ENCODE measurements around the gene SEMA5A. TPM values are rescaled to one million over a fixed set of nuclear protein-coding genes. Genes with fewer than 3 reads are reported as not detected.

SEMA5A gene
- total RNA-seq, 2 experiments from 2014 or later, result 0.12 TPM

DNA sequence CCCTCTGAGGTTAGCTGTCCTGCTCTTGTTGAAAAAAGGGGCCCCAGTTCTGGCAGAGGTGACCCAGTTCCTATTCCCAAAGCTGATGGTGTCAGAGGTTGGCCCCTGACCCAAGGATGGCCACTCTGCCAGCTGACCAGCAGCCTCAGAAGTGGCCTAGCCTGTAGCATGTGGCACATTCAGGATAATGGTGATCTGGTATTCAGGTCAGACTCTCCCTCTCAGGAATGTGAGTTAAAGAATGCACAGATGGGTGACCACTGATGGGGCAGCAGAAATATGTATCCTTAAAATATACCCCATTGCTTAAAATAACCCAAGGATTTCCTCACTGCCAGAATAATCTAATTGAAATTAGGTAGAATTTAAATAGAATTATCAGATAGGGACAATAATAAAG lies 369.2 kb downstream of the SEMA5A start:
- H3K4me3 Mint-ChIP-seq, result no peak overlapping the region
- no peak overlapping the region for H3K27ac Mint-ChIP-seq
- H3K27me3 Mint-ChIP-seq, result no peaks in the 10 kb centered on the region
- POLR2A ChIA-PET, result no interaction called here
- H3K9me3 Mint-ChIP-seq, result peaks cover 4% of the 10 kb centered on the region
- CTCF ChIA-PET, result no interaction called here
- H3K4me1 Mint-ChIP-seq, result no peaks in the 10 kb centered on the region
- DNase-seq, result no peak
- H3K36me3 Mint-ChIP-seq (ENCODE audit: low read depth), result no peaks in the 10 kb centered on the region

DNA sequence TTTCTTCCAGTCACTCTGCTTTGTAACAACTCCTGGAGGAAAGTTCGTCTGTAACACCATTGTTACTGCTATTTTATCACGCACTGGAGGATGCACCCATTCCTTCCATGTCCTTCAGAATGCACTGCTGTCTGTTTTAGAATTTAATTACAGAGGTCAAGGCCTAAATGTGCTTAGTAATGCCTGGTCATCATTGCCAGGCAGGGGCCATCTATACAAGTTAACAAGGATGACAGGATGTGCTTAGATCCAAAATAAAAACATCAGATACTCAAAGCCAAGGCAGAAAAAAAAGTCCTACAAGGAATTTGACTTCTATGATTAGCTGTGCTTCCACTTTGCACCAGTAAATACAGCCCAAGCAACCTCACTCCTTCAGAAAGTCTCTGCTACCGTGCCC lies 371.4 kb downstream of the SEMA5A start:
- Mint-ChIP-seq H3K4me3 (no peak overlapping the region), H3K27ac (no peak overlapping the region), H3K4me1 (no peaks in the 10 kb centered on the region), H3K36me3 (ENCODE audit: low read depth) (no peaks in the 10 kb centered on the region), H3K9me3 (peaks cover 4% of the 10 kb centered on the region), H3K27me3 (no peaks in the 10 kb centered on the region)
- DNase-seq, result no peak
- CTCF ChIA-PET, result no interaction called here
- POLR2A ChIA-PET, result no interaction called here

DNA sequence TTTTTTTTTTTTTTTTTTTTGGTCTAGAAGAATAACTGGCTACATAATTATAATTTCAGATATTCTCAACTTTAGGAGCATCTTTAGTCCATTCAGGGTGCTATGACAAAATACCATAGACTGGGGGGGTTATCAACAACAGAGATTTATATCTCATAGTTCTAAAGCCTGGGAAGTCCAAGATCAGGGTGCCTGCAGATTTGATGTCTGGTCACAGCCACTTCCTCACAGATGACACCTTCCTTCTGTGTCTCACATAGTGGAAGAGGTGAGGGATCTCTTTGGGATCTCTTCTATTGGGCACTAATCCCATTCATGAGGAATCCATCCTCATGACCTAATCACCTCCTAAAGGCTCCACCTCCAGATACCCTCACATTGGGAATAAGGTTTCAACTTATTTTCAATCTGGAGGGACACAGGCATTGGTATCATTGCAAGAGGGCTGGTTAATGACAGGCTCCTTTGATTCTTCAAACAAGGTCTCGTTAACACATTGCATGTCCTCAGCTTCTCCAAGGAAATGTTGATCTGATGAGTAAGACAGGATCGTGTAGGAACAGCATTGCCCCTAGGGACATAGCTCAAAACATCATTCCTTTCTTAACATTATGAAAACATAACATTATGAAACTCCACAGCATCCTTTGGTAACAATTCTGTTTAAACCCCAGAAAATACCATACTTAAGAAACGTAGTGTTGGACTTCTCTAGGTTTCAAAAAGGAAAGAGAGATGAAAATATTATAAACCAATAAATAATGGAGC lies 372.4 kb downstream of the SEMA5A start:
- Mint-ChIP-seq H3K27me3 (no peaks in the 10 kb centered on the region), H3K9me3 (peaks cover 4% of the 10 kb centered on the region), H3K4me3 (no peak overlapping the region), H3K4me1 (no peaks in the 10 kb centered on the region), H3K27ac (no peak overlapping the region), H3K36me3 (ENCODE audit: low read depth) (no peaks in the 10 kb centered on the region)
- no peak for DNase-seq
- ChIA-PET CTCF (no interaction called here), POLR2A (no interaction called here)

DNA sequence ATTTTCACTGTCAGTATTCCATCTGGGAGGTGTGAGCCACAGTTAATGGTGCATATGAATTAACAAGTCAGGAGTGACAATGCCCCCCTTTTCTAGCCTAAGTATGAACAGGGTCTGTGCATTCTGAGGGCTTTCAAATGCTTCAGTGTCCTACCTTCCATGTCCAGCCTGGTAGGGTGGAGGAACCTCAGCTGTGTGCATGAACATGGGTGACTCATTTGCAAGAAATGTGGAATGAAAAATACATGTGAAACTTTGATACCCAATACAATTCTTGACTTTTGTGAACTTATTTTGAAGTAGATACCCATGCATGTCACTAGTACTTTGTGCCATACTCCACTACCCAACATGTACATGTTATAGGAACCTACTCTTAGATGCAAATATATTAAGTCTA lies 375.8 kb downstream of the SEMA5A start:
- ChIA-PET POLR2A (no interaction called here), CTCF (no interaction called here)
- H3K36me3 Mint-ChIP-seq (ENCODE audit: low read depth), result no peaks in the 10 kb centered on the region
- H3K9me3 Mint-ChIP-seq, result peaks cover 4% of the 10 kb centered on the region
- no peaks in the 10 kb centered on the region for H3K27me3 Mint-ChIP-seq
- DNase-seq, result no peak
- H3K4me3 Mint-ChIP-seq, result no peak overlapping the region
- no peaks in the 10 kb centered on the region for H3K4me1 Mint-ChIP-seq
- H3K27ac Mint-ChIP-seq, result no peak overlapping the region

DNA sequence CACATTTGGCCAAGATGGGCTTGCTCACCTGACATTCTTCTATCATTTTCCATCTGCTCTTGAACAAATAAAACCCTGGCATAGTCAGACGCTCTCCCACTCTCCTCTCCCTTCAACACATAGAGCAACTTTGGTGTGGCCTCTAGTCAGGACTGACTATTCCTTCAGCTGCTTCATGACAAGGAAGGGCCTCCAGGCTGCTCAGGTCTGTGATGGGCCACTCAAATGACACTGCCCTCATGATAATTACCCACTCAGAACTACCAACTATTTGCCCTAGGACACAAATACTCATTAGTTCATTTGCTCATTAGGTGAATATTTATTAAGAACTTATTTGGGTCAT lies 376.3 kb downstream of the SEMA5A start:
- Mint-ChIP-seq H3K27ac (no peak overlapping the region), H3K9me3 (peaks cover 4% of the 10 kb centered on the region), H3K27me3 (no peaks in the 10 kb centered on the region), H3K4me3 (no peak overlapping the region), H3K36me3 (ENCODE audit: low read depth) (no peaks in the 10 kb centered on the region), H3K4me1 (no peaks in the 10 kb centered on the region)
- ChIA-PET CTCF (no interaction called here), POLR2A (no interaction called here)
- DNase-seq, result no peak

DNA sequence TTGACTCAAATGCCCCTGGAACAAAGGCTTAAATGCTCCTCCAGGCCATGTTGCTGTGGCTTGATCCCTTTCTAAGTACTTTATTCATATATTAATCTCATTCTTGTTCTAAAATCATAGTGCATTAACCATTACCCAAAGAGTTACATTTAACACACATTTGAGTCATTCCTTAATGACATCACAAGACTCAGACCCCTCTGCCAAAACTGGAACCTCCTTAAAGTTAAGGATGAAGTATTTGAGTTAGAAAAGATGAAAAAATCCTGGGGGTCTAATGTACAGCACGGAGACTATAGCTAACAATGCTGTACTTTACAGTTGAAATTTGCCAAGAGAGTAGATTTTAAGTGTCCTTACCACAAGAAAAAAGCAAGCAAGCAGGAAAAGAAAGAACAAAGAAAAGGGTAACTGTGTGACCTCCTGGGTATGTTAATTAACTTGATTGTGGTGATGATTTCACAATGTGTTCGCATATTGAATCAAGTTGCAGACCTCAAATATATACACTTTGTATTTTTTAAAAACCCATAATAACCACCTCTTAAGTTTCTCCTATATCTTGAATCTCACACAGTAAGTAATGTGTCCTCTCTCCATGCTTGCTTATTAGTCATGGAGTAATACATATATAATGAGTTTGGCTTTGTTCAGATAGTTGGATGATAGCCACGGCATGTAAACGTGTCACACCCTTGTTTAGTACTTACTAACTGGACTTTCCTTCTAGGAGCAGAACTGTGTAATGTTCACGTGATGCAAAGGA lies 376.9 kb downstream of the SEMA5A start:
- Mint-ChIP-seq H3K9me3 (no peaks in the 10 kb centered on the region), H3K27ac (no peak overlapping the region), H3K4me3 (no peak overlapping the region), H3K36me3 (ENCODE audit: low read depth) (no peaks in the 10 kb centered on the region), H3K27me3 (no peaks in the 10 kb centered on the region), H3K4me1 (no peaks in the 10 kb centered on the region)
- no peak for DNase-seq
- ChIA-PET POLR2A (no interaction called here), CTCF (no interaction called here)

DNA sequence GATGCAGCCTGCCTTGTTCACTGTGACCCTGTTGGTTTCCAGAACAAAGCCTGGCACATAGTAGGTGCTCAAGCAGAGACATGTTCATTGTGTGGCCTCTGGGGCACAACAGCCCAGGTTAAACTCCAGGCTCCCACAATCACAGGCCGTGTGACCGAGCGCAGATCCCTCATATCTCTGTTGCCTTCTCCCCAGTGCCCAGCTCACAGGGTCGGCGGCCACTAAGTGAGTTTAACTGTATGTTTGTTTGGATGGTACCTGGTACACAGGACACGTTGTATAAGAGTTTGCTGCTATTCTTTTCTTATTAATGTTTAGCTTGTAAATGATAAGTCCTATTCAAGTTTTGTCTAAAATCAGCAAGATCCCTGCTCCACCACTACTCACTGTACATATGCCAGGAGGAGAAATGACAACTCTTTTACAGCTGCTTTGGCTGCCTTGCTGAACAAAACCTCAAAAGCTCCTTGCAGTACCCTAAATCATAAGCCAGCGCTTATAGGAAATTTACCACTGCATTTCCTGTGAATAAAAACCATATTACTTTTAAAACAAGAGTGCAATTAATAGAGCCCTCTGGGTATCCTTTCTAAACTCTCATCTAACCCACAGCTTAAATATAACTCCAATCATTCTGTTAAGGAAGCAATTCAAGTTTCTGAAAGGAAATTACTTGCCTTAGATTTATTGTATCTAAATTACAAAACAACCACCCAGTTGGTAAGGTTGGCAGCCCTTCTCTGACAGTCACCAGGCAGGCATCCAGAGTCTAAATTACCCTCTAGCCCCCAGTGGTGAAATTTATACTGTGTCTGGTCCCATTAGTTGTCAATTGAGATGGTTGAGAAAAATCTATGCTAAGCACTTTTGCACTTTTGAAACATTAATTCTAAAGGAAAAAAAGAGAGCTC lies 379.4 kb downstream of the SEMA5A start:
- H3K4me3 Mint-ChIP-seq, result no peak overlapping the region
- no peak for DNase-seq
- no peaks in the 10 kb centered on the region for H3K36me3 Mint-ChIP-seq (ENCODE audit: low read depth)
- ChIA-PET CTCF (no interaction called here), POLR2A (no interaction called here)
- H3K4me1 Mint-ChIP-seq, result no peaks in the 10 kb centered on the region
- no peak overlapping the region for H3K27ac Mint-ChIP-seq
- no peaks in the 10 kb centered on the region for H3K9me3 Mint-ChIP-seq
- H3K27me3 Mint-ChIP-seq, result no peaks in the 10 kb centered on the region

DNA sequence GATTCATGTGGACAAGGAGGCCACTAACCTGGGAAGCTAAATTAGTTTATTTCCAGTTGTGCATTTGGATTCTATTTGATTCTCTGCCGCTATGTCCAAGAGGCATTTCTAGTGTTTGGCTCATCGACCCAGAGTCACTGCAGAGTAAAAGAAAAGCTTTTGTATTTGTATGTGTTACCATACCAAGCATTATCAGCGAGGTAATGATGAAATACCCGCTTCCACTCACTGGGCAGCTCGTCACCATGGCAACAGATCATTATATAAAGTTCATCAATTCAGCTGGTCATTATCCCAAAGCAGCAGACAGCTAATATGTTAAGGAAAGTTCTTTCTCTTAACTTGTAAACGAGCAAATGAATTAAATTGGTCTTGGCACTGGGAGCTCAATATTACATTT lies 380.3 kb downstream of the SEMA5A start:
- no peaks in the 10 kb centered on the region for H3K9me3 Mint-ChIP-seq
- no peak overlapping the region for H3K27ac Mint-ChIP-seq
- ChIA-PET CTCF (no interaction called here), POLR2A (no interaction called here)
- DNase-seq, result no peak
- no peaks in the 10 kb centered on the region for H3K4me1 Mint-ChIP-seq
- H3K4me3 Mint-ChIP-seq, result no peak overlapping the region
- H3K27me3 Mint-ChIP-seq, result no peaks in the 10 kb centered on the region
- H3K36me3 Mint-ChIP-seq (ENCODE audit: low read depth), result no peaks in the 10 kb centered on the region

DNA sequence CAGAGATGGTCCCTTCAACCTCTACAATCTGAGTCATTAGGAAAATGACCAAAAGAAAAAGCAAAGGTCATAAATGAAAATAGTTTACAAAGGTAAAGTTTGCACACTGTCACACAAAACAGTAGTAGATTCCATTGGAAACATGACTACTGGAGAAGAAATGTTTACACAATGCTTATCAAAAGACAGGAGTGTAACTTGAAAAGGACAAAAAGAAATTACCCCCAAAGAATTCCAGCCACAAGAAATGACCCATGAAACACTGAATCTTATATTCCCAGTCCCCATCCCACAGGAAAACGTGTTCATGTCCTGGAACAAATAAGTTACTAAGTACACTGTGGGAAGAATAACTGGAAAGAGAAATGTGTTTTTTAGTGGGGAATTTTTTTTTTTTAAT lies 385.1 kb downstream of the SEMA5A start:
- no peak overlapping the region for H3K4me3 Mint-ChIP-seq
- H3K27ac Mint-ChIP-seq, result no peak overlapping the region
- no peaks in the 10 kb centered on the region for H3K9me3 Mint-ChIP-seq
- H3K27me3 Mint-ChIP-seq, result no peaks in the 10 kb centered on the region
- POLR2A ChIA-PET, result no interaction called here
- DNase-seq, result no peak
- H3K4me1 Mint-ChIP-seq, result no peaks in the 10 kb centered on the region
- H3K36me3 Mint-ChIP-seq (ENCODE audit: low read depth), result no peaks in the 10 kb centered on the region
- CTCF ChIA-PET, result no interaction called here

DNA sequence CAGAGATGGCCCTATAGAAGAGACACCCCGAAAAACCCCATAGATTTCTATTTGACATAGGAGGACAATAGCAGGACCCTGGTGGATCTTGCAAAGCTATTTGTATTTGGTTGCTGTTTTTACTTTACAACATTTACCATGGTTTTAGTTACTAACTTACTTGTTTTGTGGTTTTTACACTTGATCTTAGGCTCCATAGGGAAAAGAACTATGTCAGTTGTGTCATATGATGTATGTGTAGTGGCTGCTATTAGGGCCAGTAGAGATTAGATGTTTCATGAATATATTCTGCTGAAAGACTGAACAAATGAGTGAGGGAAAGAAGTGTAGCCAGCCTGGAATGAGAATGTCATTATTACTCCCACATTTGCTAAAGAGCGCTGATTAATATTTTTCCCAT lies 388.1 kb downstream of the SEMA5A start:
- no peak for DNase-seq
- Mint-ChIP-seq H3K27ac (no peak overlapping the region), H3K9me3 (no peaks in the 10 kb centered on the region), H3K4me3 (no peak overlapping the region), H3K27me3 (no peaks in the 10 kb centered on the region), H3K4me1 (no peaks in the 10 kb centered on the region), H3K36me3 (ENCODE audit: low read depth) (no peaks in the 10 kb centered on the region)
- ChIA-PET CTCF (no interaction called here), POLR2A (no interaction called here)

DNA sequence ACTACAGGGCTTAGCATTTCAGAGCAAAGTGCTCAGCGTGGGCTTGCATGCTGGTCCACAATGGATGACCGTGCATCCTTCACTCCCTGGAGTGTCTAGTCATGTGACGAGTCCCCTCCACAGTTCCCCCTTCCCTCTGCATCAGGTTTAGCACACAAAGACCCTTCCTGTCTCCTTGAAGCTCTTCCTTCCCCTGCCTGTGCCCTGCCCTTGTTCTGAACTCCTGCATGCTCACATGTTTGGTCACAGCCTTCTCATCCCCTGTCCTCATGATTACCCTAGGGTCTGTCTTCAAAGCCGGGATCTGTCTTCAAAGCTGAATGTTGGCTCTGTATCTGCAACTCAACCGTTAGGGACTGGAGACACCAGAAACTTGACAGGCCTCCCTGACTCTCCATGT lies 388.9 kb downstream of the SEMA5A start:
- H3K4me1 Mint-ChIP-seq, result no peaks in the 10 kb centered on the region
- no peaks in the 10 kb centered on the region for H3K9me3 Mint-ChIP-seq
- H3K27ac Mint-ChIP-seq, result no peak overlapping the region
- H3K36me3 Mint-ChIP-seq (ENCODE audit: low read depth), result no peaks in the 10 kb centered on the region
- DNase-seq, result no peak
- ChIA-PET POLR2A (no interaction called here), CTCF (no interaction called here)
- no peak overlapping the region for H3K4me3 Mint-ChIP-seq
- H3K27me3 Mint-ChIP-seq, result no peaks in the 10 kb centered on the region

DNA sequence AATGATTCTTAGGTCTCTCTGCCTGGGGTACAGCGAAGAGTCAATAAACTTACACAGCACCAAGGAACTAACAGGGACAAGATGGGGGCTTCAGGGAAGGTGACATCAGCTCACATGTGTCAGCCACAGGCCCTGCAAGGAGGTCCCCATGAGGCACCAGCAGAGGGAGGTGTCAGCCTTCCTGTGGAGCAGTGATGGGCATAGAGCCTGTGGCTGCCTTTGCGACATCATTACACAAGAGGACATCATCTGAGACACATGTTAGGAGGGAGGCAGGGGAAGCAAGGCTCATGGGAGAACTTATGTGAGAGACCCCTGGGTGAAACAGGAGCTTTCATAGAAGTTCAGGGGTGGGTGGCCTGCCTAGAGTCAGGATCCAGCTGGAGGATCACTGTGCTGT lies 389.6 kb downstream of the SEMA5A start:
- ChIA-PET CTCF (no interaction called here), POLR2A (no interaction called here)
- H3K36me3 Mint-ChIP-seq (ENCODE audit: low read depth), result no peaks in the 10 kb centered on the region
- no peaks in the 10 kb centered on the region for H3K4me1 Mint-ChIP-seq
- H3K27me3 Mint-ChIP-seq, result no peaks in the 10 kb centered on the region
- H3K4me3 Mint-ChIP-seq, result no peak overlapping the region
- no peak for DNase-seq
- no peak overlapping the region for H3K27ac Mint-ChIP-seq
- H3K9me3 Mint-ChIP-seq, result no peaks in the 10 kb centered on the region

DNA sequence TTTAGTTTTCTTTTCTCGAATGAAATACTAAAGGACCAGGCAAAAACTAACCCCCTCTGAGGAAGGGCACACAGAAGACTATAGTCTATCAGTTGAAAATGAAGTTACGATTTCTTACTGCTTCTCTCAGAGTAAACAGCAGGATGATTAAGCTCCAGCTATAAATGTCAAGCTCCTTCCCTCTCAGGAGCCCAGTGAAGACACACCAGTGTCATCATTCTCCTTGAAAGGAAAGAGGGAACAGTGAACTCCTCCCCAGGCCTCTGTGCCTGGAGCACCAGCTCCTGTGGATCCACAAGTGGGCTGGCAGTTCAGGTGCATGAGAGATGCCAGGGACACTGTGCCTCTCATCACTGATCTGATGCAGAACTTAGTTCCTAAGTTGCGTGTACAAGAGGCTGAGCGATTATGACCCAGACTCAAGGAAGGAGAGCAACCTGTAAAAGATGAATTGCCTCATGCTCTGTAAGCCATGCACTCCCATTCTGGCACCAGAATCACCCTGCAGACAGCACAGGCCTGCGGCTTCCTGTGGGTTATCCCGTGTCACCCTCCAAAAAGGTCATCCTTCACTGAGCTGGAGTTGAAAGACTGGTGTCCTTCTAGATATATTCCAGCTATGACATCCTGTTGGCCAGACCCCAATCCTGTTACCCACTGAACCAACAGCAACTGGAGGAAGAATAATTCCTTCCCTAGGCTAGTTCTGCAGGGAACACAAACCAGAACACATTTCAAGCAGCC lies 394.0 kb downstream of the SEMA5A start:
- no peak for DNase-seq
- CTCF ChIA-PET, result interaction anchor here (0.6 kb wide), 1 partner anchor 519 kb away, joined by 6 read pairs; no protein-coding TSS in a partner anchor
- Mint-ChIP-seq H3K36me3 (ENCODE audit: low read depth) (no peaks in the 10 kb centered on the region), H3K4me3 (no peak overlapping the region), H3K27ac (no peak overlapping the region), H3K4me1 (no peaks in the 10 kb centered on the region), H3K27me3 (no peaks in the 10 kb centered on the region), H3K9me3 (no peaks in the 10 kb centered on the region)
- POLR2A ChIA-PET, result no interaction called here
